ENCODE measurements around the gene SCGB2A2.

SCGB2A2 gene

DNA sequence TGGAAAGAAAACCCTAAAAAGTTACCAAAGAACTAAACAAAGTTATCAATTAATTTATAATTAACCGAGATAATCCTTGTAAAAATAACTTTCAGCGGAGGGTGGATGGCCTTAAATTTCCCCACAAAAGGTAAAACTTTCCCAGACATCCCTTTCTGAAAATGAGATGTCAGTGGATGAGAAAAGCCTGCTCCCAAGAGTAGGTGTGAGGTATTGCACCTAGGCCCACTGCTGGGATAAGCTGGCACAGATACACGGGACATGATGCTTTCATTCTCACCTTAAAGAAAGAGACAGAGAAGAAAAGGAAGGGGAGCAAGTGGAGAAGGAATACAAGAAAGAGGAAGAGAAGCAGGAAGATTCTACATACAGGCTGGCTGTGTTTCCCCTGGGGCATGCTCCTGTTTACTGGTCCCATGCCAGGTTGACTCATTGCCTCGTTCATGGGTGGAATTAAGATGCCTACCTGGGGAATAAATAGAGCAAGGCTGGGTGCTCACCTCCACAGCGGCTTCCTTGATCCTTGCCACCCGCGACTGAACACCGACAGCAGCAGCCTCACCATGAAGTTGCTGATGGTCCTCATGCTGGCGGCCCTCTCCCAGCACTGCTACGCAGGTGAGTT is at the start of gene SCGB2A2:
SCGB2A2 (plus strand) TSS at position 505 of the 625 bp plus-strand sequence; CDS start at position 564, 59 bp downstream.
- DNase-seq, result no peak
- no peaks in the 10 kb centered on the region for H3K79me2 ChIP-seq (ENCODE audit: low read length)
- H2AFZ ChIP-seq (ENCODE audit: low read length), result no peak within 1 kb of the TSS
- no peaks in the 10 kb centered on the region for H4K20me1 ChIP-seq (ENCODE audit: insufficient read depth, low read length)
- no peak within 1 kb of the TSS for H3K27ac ChIP-seq (ENCODE audit: low read length)
- no peaks in the 10 kb centered on the region for H3F3A ChIP-seq (ENCODE audit: insufficient read depth, low read length)
- no peaks in the 10 kb centered on the region for H3K36me3 ChIP-seq (replicated peaks; ENCODE audit: insufficient read depth, low read length)
- H3K9me3 ChIP-seq (replicated peaks; ENCODE audit: insufficient read depth, low read length), result no peaks in the 10 kb centered on the region
- H3K4me3 ChIP-seq (ENCODE audit: low read length), result no peak within 1 kb of the TSS
- no peaks in the 10 kb centered on the region for H3K9me2 ChIP-seq (replicated peaks; ENCODE audit: insufficient read depth, low read length)
- H3K9ac ChIP-seq (ENCODE audit: low read length), result no peak within 1 kb of the TSS
- no peak within 1 kb of the TSS for H3K4me2 ChIP-seq (ENCODE audit: low read depth, low read length)
- H3K27me3 ChIP-seq (replicated peaks; ENCODE audit: insufficient read depth, low read length), result no peaks in the 10 kb centered on the region
- H3K4me1 ChIP-seq (ENCODE audit: low read length), result no peaks in the 10 kb centered on the region
- TF ChIP-seq, protein P1, sequence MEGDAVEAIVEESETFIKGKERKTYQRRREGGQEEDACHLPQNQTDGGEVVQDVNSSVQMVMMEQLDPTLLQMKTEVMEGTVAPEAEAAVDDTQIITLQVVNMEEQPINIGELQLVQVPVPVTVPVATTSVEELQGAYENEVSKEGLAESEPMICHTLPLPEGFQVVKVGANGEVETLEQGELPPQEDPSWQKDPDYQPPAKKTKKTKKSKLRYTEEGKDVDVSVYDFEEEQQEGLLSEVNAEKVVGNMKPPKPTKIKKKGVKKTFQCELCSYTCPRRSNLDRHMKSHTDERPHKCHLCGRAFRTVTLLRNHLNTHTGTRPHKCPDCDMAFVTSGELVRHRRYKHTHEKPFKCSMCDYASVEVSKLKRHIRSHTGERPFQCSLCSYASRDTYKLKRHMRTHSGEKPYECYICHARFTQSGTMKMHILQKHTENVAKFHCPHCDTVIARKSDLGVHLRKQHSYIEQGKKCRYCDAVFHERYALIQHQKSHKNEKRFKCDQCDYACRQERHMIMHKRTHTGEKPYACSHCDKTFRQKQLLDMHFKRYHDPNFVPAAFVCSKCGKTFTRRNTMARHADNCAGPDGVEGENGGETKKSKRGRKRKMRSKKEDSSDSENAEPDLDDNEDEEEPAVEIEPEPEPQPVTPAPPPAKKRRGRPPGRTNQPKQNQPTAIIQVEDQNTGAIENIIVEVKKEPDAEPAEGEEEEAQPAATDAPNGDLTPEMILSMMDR (IDR thresholded peaks at IDR 0.05; ENCODE audit: low read length), result peak; percentile 44
- TF ChIP-seq EZH2 (optimal IDR thresholded peaks at IDR 0.05; ENCODE audit: low read depth, low read length), result no peak

DNA sequence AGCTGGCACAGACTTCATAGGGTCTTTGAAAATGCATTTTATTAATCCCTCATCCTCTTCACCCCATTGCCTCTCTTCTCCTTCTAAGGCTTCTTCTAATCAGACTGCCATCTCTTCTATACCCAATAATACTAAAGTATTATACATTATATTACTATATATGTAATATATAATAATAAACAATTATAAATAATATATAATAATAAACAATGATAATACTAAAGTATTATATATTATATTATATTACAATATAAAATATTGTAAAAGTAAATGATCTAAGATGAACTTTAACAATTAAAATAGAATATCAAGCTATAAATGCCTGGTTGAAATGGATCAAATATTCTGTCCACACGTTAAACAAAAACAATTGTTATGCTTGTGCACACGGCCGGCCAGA is 48.5 kb upstream of the SCGB2A2 start:
- Histone ChIP-seq H2AFZ (ENCODE audit: low read length) (no peak overlapping the region), H3K79me2 (ENCODE audit: low read length) (no peaks in the 10 kb centered on the region), H4K20me1 (ENCODE audit: insufficient read depth, low read length) (no peaks in the 10 kb centered on the region), H3F3A (ENCODE audit: insufficient read depth, low read length) (no peaks in the 10 kb centered on the region), H3K36me3 (replicated peaks; ENCODE audit: insufficient read depth, low read length) (no peaks in the 10 kb centered on the region), H3K27ac (ENCODE audit: low read length) (no peak overlapping the region), H3K9ac (ENCODE audit: low read length) (no peak overlapping the region), H3K27me3 (replicated peaks; ENCODE audit: insufficient read depth, low read length) (no peaks in the 10 kb centered on the region), H3K9me2 (replicated peaks; ENCODE audit: insufficient read depth, low read length) (no peaks in the 10 kb centered on the region), H3K4me1 (ENCODE audit: low read length) (peaks cover 8% of the 10 kb centered on the region; the same call in 1 of the 2 replicates), H3K4me2 (ENCODE audit: low read depth, low read length) (no peak overlapping the region), H3K9me3 (replicated peaks; ENCODE audit: insufficient read depth, low read length) (no peaks in the 10 kb centered on the region), H3K4me3 (ENCODE audit: low read length) (no peak overlapping the region)
- no peak for DNase-seq
- TF ChIP-seq, protein P1 (IDR thresholded peaks at IDR 0.05; ENCODE audit: low read length), result no peak
- TF ChIP-seq EZH2phosphoT487 (IDR thresholded peaks at IDR 0.05; ENCODE audit: low read length) (no peak), EZH2 (optimal IDR thresholded peaks at IDR 0.05; ENCODE audit: low read depth, low read length) (no peak)

DNA sequence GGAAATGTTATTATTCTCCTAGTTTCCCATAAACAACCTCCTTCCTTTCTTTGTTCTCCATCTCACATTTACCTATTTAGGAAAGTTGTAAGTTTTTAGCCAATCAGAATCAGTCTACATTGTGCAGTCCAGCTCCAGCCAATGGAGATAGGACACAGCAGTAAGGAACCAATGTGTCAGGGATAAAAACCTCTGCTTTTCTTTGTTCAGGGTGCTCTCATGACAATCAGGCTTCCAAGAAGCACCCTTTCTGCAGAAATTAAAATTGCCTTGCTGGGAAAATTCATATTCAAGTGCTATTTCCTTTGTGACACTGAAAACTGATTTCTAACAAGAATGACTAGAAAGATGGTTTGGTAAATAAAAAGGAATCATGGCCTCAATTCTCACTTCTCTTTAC is 46.9 kb upstream of the SCGB2A2 start:
- Histone ChIP-seq H3K27ac (ENCODE audit: low read length) (no peak overlapping the region), H3F3A (ENCODE audit: insufficient read depth, low read length) (no peaks in the 10 kb centered on the region), H3K9me3 (replicated peaks; ENCODE audit: insufficient read depth, low read length) (no peaks in the 10 kb centered on the region), H2AFZ (ENCODE audit: low read length) (no peak overlapping the region), H3K27me3 (replicated peaks; ENCODE audit: insufficient read depth, low read length) (no peaks in the 10 kb centered on the region), H4K20me1 (ENCODE audit: insufficient read depth, low read length) (no peaks in the 10 kb centered on the region), H3K4me1 (ENCODE audit: low read length) (peaks cover 8% of the 10 kb centered on the region; the same call in 1 of the 2 replicates), H3K4me2 (ENCODE audit: low read depth, low read length) (no peak overlapping the region), H3K9ac (ENCODE audit: low read length) (no peak overlapping the region), H3K4me3 (ENCODE audit: low read length) (no peak overlapping the region), H3K9me2 (replicated peaks; ENCODE audit: insufficient read depth, low read length) (no peaks in the 10 kb centered on the region), H3K79me2 (ENCODE audit: low read length) (no peaks in the 10 kb centered on the region), H3K36me3 (replicated peaks; ENCODE audit: insufficient read depth, low read length) (no peaks in the 10 kb centered on the region)
- TF ChIP-seq EZH2phosphoT487 (IDR thresholded peaks at IDR 0.05; ENCODE audit: low read length) (no peak), EZH2 (optimal IDR thresholded peaks at IDR 0.05; ENCODE audit: low read depth, low read length) (no peak)
- TF ChIP-seq, protein P1 (IDR thresholded peaks at IDR 0.05; ENCODE audit: low read length), result no peak
- DNase-seq, result no peak

Measured in MM.1S (cell line).